ENCODE results near the gene HDAC1.
"Not testable (repeated sequence)": the region's sequence is repeated elsewhere in the genome, so short reads cannot be mapped to it uniquely, and the experiment has no call there.

The HDAC1 gene

GRCh38 chr1:32345289-32345827 is 53.5 kb downstream of the HDAC1 start:
- no peaks in the 10 kb centered on the region for H3K27me3 Mint-ChIP-seq
- H3K27ac Mint-ChIP-seq: peak overlapping the region; percentile 15
- no peak for ATAC-seq
- H3K36me3 Mint-ChIP-seq: no peaks in the 10 kb centered on the region
- peaks cover 24% of the 10 kb centered on the region for H3K4me1 Mint-ChIP-seq
- H3K4me3 Mint-ChIP-seq: no peak overlapping the region
- no peaks in the 10 kb centered on the region for H3K9me3 Mint-ChIP-seq

DNA sequence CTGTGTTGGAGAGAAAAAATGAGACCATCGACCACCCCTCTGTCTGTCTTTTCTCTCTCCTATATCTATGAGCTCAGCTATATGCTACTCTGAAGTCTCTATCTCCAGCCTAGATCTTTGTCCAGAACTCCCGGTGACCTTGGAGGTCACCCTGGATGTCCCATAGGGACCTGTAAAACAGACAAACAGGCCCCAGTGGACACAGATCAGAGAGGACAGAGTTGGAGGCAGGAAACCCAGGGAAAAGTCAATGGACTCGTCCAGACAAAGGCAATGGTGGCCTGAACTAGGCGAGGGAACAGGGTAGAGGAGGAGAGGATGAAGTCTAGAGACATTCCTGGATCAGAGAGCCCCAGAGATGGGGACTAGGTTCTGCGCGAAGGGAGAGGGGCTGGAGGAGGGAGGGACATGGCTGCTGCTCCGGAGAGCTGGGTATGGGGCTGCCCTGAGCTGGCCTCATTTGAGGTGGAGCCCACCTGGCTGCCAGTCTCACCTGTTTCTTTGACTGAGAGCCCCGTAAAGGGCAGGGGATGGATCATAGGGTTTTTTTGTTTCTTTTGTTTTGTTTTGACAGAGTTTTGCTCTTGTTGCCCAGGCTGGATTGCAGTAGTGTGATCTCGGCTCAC is 54.8 kb downstream of the HDAC1 start:
- H3K4me1 Mint-ChIP-seq: peaks cover 28% of the 10 kb centered on the region

GRCh38 chr1:32349211-32349708 is 57.4 kb downstream of the HDAC1 start:
- H3K9me3 Mint-ChIP-seq: no peaks in the 10 kb centered on the region
- no peak overlapping the region for H3K27ac Mint-ChIP-seq
- no peak overlapping the region for H3K4me3 Mint-ChIP-seq
- no peak for ATAC-seq
- H3K4me1 Mint-ChIP-seq: peaks cover 26% of the 10 kb centered on the region
- H3K27me3 Mint-ChIP-seq: no peaks in the 10 kb centered on the region
- no peaks in the 10 kb centered on the region for H3K36me3 Mint-ChIP-seq

More for the DNA sequence above, 54.8 kb downstream of the HDAC1 start:
- no peaks in the 10 kb centered on the region for H3K27me3 Mint-ChIP-seq
- H3K27ac Mint-ChIP-seq: peak overlapping the region; percentile 15
- H3K4me3 Mint-ChIP-seq: no peak overlapping the region
- no peaks in the 10 kb centered on the region for H3K9me3 Mint-ChIP-seq
- no peaks in the 10 kb centered on the region for H3K36me3 Mint-ChIP-seq
- no peak for ATAC-seq

DNA sequence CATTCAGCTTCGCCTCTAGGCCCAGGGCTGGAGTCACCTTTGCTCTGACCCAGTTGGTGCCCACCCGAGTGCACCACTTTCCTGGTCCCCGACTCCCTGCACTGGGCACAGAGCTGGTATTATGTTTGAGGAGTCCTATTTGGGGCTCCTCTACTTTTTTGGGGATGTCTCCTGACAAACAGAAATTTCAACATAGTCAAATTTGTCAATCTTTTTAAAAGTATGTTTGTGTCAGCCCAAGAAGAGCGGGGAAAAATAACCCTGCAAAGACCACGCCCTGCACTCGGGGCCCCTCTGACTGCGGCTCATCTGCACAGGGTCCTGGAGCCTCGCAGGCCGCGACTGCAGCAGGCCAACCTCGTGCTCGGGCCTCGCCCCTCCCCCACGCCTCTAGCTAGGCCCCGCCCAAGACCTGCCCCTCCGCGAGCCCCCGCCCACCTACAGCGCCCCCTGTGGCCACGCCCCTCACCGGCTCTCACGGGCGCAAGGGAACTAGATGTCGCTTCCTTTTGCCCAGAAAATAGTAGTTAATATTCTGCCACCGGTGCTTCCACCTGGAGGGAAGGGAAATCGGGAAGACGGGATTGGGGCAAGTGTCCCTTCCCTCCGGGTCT is 59.0 kb downstream of the HDAC1 start:
- H3K4me1 Mint-ChIP-seq: peaks cover 26% of the 10 kb centered on the region

DNA sequence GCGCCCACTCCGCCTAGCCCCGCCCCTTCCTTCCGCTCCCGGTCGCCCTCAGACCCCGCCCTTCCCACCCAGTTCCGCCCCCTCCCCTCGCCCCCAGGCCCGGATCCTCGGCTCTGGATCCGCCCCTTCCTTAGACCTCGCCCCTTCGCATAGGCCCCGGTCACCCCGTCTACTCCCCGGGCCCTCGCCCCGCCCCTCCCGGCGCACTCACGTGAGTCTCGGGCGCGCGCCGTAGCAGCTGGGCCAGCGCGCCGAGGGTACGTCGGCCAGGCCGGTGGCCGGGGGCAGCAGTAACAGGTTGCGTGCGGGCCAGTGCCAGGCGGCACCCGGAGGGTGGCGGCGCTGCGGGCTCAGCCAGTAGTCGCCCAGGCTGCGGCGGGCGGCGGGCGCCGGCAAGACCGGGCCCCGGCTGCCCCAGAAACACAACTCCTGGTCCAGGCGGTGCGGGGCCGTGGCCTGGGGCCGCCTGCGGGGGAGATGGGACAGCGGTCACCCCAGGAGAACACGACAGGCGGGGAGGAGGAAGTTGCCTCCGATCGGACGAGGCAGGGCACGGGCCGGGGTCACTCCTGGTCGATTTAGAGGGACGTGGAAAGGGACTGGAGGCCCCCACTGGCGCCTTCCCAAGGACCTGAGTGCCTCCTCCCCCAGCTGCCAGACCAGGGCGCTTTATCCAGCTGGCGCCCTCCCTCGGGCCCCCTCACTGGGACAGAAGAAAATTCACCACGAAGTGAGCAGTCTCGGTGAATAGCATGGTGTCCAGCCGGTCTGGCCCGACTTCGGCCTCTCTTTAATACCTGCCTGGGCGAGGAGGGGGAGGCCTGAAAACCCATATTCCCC is 59.7 kb downstream of the HDAC1 start:
- Mint-ChIP-seq H3K4me1 (peaks cover 30% of the 10 kb centered on the region), H3K27me3 (no peaks in the 10 kb centered on the region), H3K9me3 (no peaks in the 10 kb centered on the region), H3K27ac (peak overlapping the region; percentile 68), H3K36me3 (peaks cover 4% of the 10 kb centered on the region), H3K4me3 (peak overlapping the region; percentile 85)
- peak; percentile 96 for ATAC-seq

More for the DNA sequence above, 59.0 kb downstream of the HDAC1 start:
- H3K4me3 Mint-ChIP-seq: peak overlapping the region; percentile 85
- H3K27me3 Mint-ChIP-seq: no peaks in the 10 kb centered on the region
- H3K27ac Mint-ChIP-seq: peak overlapping the region; percentile 68
- peak; percentile 75 for ATAC-seq
- H3K9me3 Mint-ChIP-seq: no peaks in the 10 kb centered on the region
- H3K36me3 Mint-ChIP-seq: no peaks in the 10 kb centered on the region

- Mint-ChIP-seq H3K4me1 (peaks cover 33% of the 10 kb centered on the region), H3K4me3 (peak overlapping the region; percentile 85), H3K27ac (peak overlapping the region; percentile 68), H3K27me3 (no peaks in the 10 kb centered on the region), H3K9me3 (no peaks in the 10 kb centered on the region), H3K36me3 (peaks cover 6% of the 10 kb centered on the region)
- ATAC-seq: no peak
Observed at GRCh38 chr1:32352239-32352745, 60.4 kb downstream of the HDAC1 start.

DNA sequence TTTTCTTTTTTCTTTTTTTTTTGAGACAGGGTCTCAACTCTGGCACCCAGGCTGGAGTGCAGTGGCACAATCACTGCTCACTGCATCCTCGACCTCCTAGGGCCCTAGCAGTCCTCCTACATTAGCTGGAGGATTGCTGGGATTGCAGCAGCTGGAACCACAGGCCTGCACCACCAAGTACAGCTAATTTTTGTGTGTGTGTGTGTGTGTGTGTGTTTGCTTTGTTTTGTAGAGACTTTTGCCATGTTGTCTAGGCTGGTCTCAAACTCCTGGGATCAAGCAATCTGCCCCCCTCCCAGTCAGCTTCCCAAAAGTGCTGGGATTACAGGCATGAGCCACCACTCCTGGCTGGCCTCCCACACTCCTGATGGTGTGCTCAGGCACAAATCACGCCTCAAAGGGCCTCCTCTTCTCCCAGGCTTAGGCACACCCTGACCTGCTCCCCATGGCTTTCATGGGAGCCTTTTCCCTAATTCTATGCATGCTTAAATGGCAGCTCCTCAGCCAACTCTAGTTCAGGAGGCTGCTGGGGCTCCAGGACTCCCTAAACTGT is 61.0 kb downstream of the HDAC1 start:
- Mint-ChIP-seq H3K4me3 (peak overlapping the region; percentile 50), H3K4me1 (peaks cover 38% of the 10 kb centered on the region), H3K9me3 (no peaks in the 10 kb centered on the region), H3K27me3 (no peaks in the 10 kb centered on the region), H3K36me3 (peaks cover 6% of the 10 kb centered on the region), H3K27ac (peak overlapping the region; percentile 9)
- no peak for ATAC-seq

DNA sequence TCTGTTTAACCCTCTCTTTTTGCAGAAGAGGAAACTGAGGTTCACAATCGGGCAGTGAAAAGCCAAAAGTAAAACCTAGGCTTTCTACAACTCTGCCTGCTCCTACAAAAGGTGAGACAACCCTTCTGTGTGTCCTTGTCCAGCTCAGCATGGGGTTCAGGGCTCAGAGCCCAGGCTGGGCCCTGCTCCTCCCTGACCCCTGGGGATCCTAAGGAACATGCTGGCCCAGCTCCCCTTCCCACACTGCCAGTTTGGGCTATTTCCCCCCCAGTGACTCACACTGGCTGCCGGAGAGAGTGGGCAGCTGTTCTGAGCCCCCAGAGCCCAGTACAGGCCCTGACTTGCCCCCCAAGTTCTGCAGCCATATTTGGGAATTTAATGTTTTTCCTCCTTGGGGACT is 61.5 kb downstream of the HDAC1 start:
- Mint-ChIP-seq H3K36me3 (peaks cover 6% of the 10 kb centered on the region), H3K4me3 (peak overlapping the region; percentile 50), H3K27me3 (no peaks in the 10 kb centered on the region), H3K9me3 (no peaks in the 10 kb centered on the region), H3K27ac (peak overlapping the region; percentile 9), H3K4me1 (peaks cover 38% of the 10 kb centered on the region)
- no peak for ATAC-seq

DNA sequence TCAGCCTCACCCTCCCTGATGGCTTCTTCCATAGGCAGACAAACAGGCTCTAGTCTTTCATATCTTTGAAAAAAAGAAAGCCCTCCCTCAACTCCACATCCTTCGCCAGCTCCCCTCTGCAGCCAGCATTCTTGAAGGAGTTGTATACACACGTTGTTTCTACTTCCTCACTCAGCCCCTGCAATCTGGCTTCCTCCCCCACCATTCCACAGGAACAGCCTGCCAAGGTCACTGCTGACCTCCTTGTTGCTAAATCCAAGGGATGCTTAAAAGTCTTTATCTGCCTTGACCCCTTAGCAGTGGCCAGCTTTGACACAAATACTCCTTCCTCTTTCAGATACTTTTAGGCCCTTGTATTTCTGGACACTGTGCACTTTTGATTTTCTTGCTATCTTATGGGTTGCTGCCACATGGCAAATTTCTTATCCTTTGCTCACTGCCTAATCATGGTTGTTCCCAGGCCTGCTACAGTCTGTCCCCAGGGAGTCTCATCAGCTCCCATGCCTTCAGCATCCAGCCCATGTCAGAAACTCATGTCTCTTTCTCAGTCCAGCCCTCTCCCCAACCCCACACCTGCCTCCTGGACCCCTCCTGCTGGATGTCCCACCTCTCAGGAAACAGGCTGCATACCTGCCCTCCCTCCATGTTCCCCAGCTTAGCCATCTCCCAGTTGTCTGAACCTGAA is 62.1 kb downstream of the HDAC1 start:
- H3K4me3 Mint-ChIP-seq: no peak overlapping the region
- peaks cover 6% of the 10 kb centered on the region for H3K36me3 Mint-ChIP-seq
- ATAC-seq: no peak
- no peaks in the 10 kb centered on the region for H3K27me3 Mint-ChIP-seq
- H3K4me1 Mint-ChIP-seq: peaks cover 36% of the 10 kb centered on the region
- no peaks in the 10 kb centered on the region for H3K9me3 Mint-ChIP-seq
- peak overlapping the region; percentile 9 for H3K27ac Mint-ChIP-seq

- H3K4me3 Mint-ChIP-seq, H3K9me3 Mint-ChIP-seq, H3K27ac Mint-ChIP-seq, H3K27me3 Mint-ChIP-seq, H3K36me3 Mint-ChIP-seq, ATAC-seq: not testable (repeated sequence)
- peaks cover 49% of the 10 kb centered on the region for H3K4me1 Mint-ChIP-seq
Observed at GRCh38 chr1:32355778-32356177, 63.9 kb downstream of the HDAC1 start.

DNA sequence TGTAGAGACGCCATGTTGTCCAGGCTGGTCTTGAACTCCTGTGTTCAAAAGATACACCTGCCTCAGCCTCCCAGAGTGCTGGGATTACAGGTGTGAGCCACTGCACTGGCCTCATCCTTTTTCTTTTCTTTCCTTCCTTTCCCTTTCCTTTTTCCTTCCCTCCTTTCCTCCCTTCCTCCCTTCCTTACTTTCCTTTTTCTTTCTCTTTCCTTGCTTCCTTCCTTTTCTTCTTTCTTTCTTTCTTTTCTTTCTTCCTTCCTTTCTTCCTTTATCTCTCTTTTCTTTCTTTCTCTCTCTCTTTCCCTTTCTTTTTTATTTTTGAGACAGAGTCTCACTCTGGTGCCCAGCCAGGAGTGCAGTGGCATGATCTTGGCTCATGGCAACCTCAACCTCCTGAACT is 64.6 kb downstream of the HDAC1 start:
- H3K27ac Mint-ChIP-seq: no peak overlapping the region
- peaks cover 51% of the 10 kb centered on the region for H3K4me1 Mint-ChIP-seq
- no peak overlapping the region for H3K4me3 Mint-ChIP-seq
- H3K36me3 Mint-ChIP-seq: peaks cover 11% of the 10 kb centered on the region
- ATAC-seq: no peak
- no peaks in the 10 kb centered on the region for H3K27me3 Mint-ChIP-seq
- no peaks in the 10 kb centered on the region for H3K9me3 Mint-ChIP-seq

DNA sequence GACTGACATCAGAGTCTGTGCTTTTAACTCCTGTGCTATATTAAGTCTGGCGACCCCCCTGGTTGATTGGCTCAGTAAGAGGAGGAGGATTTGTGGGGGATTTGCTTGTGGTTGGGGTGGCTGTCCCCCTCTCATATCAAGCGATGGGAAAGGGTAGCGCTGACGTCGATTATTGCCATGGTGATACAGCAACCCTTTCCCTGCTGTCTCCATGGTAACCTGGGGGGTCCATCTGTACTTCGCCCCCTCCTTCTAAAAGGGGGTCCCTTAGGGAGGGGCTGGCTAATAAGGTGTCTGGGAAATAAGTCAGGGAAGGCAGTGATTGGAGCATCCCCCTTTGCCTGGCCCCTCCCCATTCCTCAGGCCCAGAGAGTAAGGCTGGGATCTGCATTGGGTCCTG is 65.7 kb downstream of the HDAC1 start:
- H3K27me3 Mint-ChIP-seq: no peaks in the 10 kb centered on the region
- H3K9me3 Mint-ChIP-seq: no peaks in the 10 kb centered on the region
- ATAC-seq: no peak
- H3K4me3 Mint-ChIP-seq: no peak overlapping the region
- peaks cover 14% of the 10 kb centered on the region for H3K36me3 Mint-ChIP-seq
- H3K4me1 Mint-ChIP-seq: peaks cover 58% of the 10 kb centered on the region
- no peak overlapping the region for H3K27ac Mint-ChIP-seq

DNA sequence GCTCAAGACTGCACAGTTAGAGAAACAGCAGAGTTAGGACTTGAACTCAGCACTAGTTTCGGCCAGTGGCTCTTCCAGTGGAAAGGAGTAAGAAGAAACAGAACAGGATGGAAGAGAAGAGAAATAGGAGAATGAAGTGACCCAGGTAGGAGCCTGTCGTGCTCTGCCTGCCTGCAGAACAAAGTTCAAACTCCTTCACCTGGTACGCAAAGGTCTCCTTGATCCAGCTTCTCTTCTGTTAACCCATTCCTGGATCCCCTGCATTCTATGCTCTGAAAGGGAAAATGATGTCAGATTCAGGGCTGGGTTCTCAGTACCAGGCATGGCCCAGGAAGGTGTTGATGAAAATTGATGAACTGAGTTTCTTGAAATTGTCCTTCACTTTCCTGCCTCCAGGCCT is 66.6 kb downstream of the HDAC1 start:
- Mint-ChIP-seq H3K9me3 (no peaks in the 10 kb centered on the region), H3K27ac (no peak overlapping the region), H3K27me3 (no peaks in the 10 kb centered on the region), H3K4me1 (peaks cover 56% of the 10 kb centered on the region), H3K4me3 (no peak overlapping the region), H3K36me3 (peaks cover 21% of the 10 kb centered on the region)
- no peak for ATAC-seq

- Mint-ChIP-seq H3K4me1 (peaks cover 55% of the 10 kb centered on the region), H3K4me3 (no peak overlapping the region), H3K9me3 (no peaks in the 10 kb centered on the region), H3K27ac (peak overlapping the region; percentile 74), H3K27me3 (no peaks in the 10 kb centered on the region), H3K36me3 (peaks cover 43% of the 10 kb centered on the region)
- no peak for ATAC-seq
Observed at GRCh38 chr1:32361308-32361673, 69.4 kb downstream of the HDAC1 start.
